ENCODE measurements around the gene POU2F1. TPM values are rescaled to one million over a fixed set of nuclear protein-coding genes. Genes with fewer than 3 reads are reported as not detected.
"Not testable (repeated sequence)": the region's sequence is repeated elsewhere in the genome, so short reads cannot be mapped to it uniquely, and the experiment has no call there.

The POU2F1 gene
- total RNA-seq, 2 donors from 2014 or later = 7.7 to 10.9 TPM

DNA sequence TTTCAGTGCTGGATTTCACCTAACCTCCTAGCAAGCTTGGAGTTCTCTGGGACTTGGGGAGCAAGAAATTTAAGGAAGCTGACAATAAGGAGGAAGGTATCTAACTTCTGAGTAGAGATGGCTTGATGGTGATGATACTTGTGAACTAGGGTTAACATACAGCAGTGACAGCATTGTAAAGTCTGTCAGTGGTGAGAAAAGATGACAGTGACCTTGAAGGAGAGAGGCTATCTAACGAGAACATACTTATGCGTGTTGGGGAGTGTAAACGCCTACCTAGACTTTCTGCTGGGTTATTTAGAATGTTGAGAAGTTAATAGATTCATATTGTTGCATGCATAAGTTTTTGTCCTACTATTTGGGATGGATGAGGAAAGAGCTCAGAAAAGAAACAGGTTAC lies 16.3 kb downstream of the POU2F1 start:
- no peak for DNase-seq (ENCODE audit: low spot score)

DNA sequence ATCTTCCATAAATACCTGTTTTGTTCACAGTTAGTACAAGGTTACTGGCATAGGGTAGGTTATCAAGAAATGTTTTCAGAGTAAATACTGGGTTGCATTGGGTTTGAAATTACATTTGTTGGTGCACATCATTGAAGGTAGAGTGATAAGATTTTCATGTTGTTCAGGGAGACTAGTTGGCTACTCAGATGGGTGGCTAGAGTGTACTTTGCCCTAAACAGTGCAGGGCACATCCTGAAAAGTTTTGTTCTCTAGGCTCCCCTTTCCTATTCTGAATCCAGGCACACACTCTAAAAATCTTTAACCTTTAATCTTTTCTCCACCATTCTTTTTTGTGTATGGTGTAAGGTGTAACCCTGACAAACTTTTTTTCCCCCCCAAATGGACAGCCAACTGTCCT lies 18.0 kb downstream of the POU2F1 start:
- Histone ChIP-seq H3K36me3 (no peaks in the 10 kb centered on the region), H3K9me3 (no peaks in the 10 kb centered on the region), H3K4me1 (peaks cover 0 to 17% of the 10 kb centered on the region in 2 donors), H3K4me3 (no peak overlapping the region), H3K27ac (no peak overlapping the region), H3K27me3 (no peaks in the 10 kb centered on the region)
- TF ChIP-seq, protein P1, sequence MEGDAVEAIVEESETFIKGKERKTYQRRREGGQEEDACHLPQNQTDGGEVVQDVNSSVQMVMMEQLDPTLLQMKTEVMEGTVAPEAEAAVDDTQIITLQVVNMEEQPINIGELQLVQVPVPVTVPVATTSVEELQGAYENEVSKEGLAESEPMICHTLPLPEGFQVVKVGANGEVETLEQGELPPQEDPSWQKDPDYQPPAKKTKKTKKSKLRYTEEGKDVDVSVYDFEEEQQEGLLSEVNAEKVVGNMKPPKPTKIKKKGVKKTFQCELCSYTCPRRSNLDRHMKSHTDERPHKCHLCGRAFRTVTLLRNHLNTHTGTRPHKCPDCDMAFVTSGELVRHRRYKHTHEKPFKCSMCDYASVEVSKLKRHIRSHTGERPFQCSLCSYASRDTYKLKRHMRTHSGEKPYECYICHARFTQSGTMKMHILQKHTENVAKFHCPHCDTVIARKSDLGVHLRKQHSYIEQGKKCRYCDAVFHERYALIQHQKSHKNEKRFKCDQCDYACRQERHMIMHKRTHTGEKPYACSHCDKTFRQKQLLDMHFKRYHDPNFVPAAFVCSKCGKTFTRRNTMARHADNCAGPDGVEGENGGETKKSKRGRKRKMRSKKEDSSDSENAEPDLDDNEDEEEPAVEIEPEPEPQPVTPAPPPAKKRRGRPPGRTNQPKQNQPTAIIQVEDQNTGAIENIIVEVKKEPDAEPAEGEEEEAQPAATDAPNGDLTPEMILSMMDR (IDR thresholded peaks at IDR 0.05) = no peak
- no peak for DNase-seq (ENCODE audit: low spot score)

More for the DNA sequence above, 16.3 kb downstream of the POU2F1 start:
- H3K36me3 ChIP-seq = no peaks in the 10 kb centered on the region
- H3K4me3 ChIP-seq = no peak overlapping the region
- TF ChIP-seq, protein P1 (IDR thresholded peaks at IDR 0.05) = no peak
- H3K9me3 ChIP-seq = no peaks in the 10 kb centered on the region
- no peaks in the 10 kb centered on the region for H3K27me3 ChIP-seq
- H3K27ac ChIP-seq = no peak overlapping the region
- H3K4me1 ChIP-seq = peaks cover 0 to 17% of the 10 kb centered on the region in 2 donors

DNA sequence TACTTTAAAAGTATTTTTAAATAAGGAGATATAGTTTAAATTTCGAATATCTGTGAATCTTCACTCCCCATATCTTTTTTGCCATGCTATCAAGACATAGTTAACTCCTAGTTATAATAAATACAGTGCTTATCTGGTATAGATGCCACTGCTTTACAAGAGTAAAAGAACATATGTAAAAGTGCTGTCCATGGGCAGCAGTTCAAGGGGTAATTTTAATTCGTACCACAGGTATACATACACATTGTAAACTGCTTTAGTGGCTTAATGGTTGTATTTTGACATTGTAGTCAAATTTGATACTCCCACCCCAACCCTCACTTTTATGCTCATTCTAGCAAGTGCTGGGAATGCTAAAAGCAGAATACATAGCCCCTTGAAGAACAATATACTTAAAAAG lies 18.6 kb downstream of the POU2F1 start:
- TF ChIP-seq, protein P1 (IDR thresholded peaks at IDR 0.05) = no peak
- Histone ChIP-seq H3K27me3 (no peaks in the 10 kb centered on the region), H3K9me3 (peaks cover 0 to 4% of the 10 kb centered on the region in 2 donors), H3K4me3 (no peak overlapping the region), H3K4me1 (peaks cover 0 to 17% of the 10 kb centered on the region in 2 donors), H3K36me3 (no peaks in the 10 kb centered on the region), H3K27ac (no peak overlapping the region)
- no peak for DNase-seq (ENCODE audit: low spot score)

DNA sequence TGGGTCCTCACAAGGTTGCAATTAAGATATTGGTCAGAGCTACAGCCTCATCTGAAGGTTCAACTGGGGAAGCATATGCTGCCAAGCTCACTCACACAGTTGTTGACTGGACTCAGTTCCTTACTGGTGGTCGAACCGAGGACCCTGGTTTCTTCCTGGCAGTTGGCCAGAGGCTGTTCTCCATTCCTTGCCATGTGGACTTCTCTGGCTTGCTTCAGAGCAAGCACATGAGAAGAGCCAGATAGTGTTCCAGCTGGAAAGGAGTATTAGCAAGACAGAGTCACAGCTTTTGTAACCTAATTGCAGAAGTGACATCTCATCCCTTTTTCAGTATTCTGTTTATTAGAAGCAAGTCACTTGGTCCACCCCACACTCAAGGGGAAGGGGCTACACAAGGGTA lies 23.6 kb downstream of the POU2F1 start:
- Histone ChIP-seq H3K4me3 (no peak overlapping the region), H3K36me3 (no peaks in the 10 kb centered on the region), H3K27ac (no peak overlapping the region), H3K4me1 (peaks cover 0 to 14% of the 10 kb centered on the region in 2 donors), H3K27me3 (no peaks in the 10 kb centered on the region), H3K9me3 (peaks cover 0 to 6% of the 10 kb centered on the region in 2 donors)
- no peak for DNase-seq (ENCODE audit: low spot score)
- TF ChIP-seq, protein P1 (IDR thresholded peaks at IDR 0.05) = no peak

DNA sequence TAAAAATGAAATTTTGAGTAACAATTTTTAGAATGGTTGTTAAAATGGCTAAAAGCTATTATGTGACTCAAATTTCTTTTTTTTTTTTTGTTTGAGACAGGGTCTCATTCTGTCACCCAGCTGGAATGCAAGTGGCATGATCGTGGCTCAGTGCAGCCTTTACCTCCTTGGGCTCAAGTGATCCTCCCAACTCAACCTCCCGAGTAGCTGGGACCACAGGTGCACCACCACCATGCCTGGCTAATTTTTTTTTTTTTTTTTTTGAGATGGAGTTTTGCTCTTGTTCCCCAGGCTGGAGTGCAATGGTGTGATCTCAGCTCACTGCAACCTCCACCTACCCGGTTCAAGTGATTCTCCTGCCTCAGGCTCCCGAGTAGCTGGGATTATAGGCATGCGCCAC lies 24.5 kb downstream of the POU2F1 start:
- H3K4me1 ChIP-seq = peaks cover 0 to 21% of the 10 kb centered on the region in 2 donors
- H3K27me3 ChIP-seq; H3K9me3 ChIP-seq; H3K27ac ChIP-seq; H3K4me3 ChIP-seq; DNase-seq (ENCODE audit: low spot score); H3K36me3 ChIP-seq: not testable (repeated sequence)

DNA sequence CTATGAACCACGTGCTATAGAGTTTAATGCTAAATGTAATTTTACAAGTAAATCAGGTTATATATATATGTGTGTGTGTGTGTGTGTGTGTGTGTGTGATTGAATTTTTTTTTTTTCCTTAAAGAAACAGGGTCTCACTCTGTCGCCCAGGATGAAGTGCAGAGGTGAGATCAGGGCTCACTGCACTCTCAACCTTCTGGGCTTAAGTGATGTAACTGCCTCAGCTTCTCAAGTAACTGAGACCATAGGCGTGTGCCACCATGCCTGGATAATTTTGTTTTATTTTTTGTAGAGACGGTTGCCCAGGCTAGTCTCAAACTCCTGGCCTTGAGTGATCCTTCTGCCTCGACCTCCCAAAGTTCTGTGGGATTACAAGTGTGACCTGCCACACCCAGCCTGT lies 26.3 kb downstream of the POU2F1 start:
- peaks cover 0 to 6% of the 10 kb centered on the region in 2 donors for H3K9me3 ChIP-seq
- no peak overlapping the region for H3K4me3 ChIP-seq
- peaks cover 0 to 21% of the 10 kb centered on the region in 2 donors for H3K4me1 ChIP-seq
- no peaks in the 10 kb centered on the region for H3K36me3 ChIP-seq
- TF ChIP-seq, protein P1 (IDR thresholded peaks at IDR 0.05) = no peak
- no peak overlapping the region for H3K27ac ChIP-seq
- DNase-seq (ENCODE audit: low spot score) = no peak
- H3K27me3 ChIP-seq = no peaks in the 10 kb centered on the region
